GM12878 (cell line): ENCODE data around the gene UFD1. TPM values are rescaled to one million over a fixed set of nuclear protein-coding genes. Genes with fewer than 3 reads are reported as not detected.

Experiments used
- CTCF ChIP-seq, 3 experiments: IDR thresholded peaks in 2 of 3; conservative IDR thresholded peaks in 1 of 3; 2 replicates each; pipeline ENCODE4 v1.5.1; 2011; ENCODE audit warnings: low read depth in 3 of 3, low read length in 3 of 3, mild to moderate bottlenecking in 3 of 3, control low read depth in 2 of 3, moderate library complexity in 2 of 3, inconsistent platforms in 1 of 3, mixed read lengths in 1 of 3; ENCODE audit not compliant: control insufficient read depth in 2 of 3, insufficient read depth in 1 of 3; ENCODE audit errors: extremely low read depth in 1 of 3
- EED ChIP-seq: sonication (generic); IDR thresholded peaks from 2 replicates; pipeline ENCODE4 v1.6.1; 2016; ENCODE audit warnings: antibody characterized with exemption, low read depth
- ESRRA ChIP-seq: IDR thresholded peaks from 2 replicates; pipeline ENCODE4 v1.6.1; 2012; ENCODE audit warnings: mild to moderate bottlenecking, low read length, improper control_type of control experiment
- EZH2 ChIP-seq: IDR thresholded peaks from 2 replicates; pipeline ENCODE4 v1.6.1; 2012; ENCODE audit warnings: low read depth, mild to moderate bottlenecking, control low read depth, inconsistent platforms, low read length, borderline replicate concordance; ENCODE audit not compliant: control insufficient read depth
- SRF ChIP-seq, 2 experiments: IDR thresholded peaks; 2 replicates each; pipeline ENCODE4 v1.6.1; 2011; ENCODE audit warnings: low read depth in 2 of 2, low read length in 2 of 2, mild to moderate bottlenecking in 1 of 2, moderate library complexity in 1 of 2
- ZBED1 ChIP-seq: IDR thresholded peaks from 2 replicates; pipeline ENCODE4 v1.6.1; 2016; ENCODE audit warnings: borderline replicate concordance
- polyA plus RNA-seq, 11 experiments: library from polyadenylated mRNA; depleted of rRNA in 4 of 11; unstranded in 6 of 11; stranded (reverse) in 5 of 11; fragments of >200 nt; fragmentation: Nextera tagmentation in 4 of 11; fragmentation: Illumina TruSeq in 1 of 11; extraction: Ambion mirVana in 4 of 11; extraction: Trizol in 1 of 11; gene quantifications; 1 replicate in 1 of 11; 2 replicates in 10 of 11; pipeline versions ENCODE4 v1.2.1 to v1.2.3, GENCODE V29; 2011 to 2016; ENCODE audit warnings: inconsistent platforms in 2 of 11, missing spikeins in 2 of 11, low read depth in 1 of 11
- total RNA-seq, 4 experiments: library from RNA; depleted of rRNA in 3 of 4; stranded (reverse); fragments of >200 nt in 3 of 4; fragmentation: Illumina TruSeq in 1 of 4; extraction: Trizol in 1 of 4; gene quantifications; 2 replicates each; pipeline versions ENCODE4 v1.2.1 to v1.2.3, GENCODE V29; 2013 to 2021
- TF ChIP-seq, protein P1 (sequence below): fragments of 450-650 bp; IDR thresholded peaks from 2 replicates; pipeline ENCODE4 v1.6.1; 2017; ENCODE audit warnings: mild to moderate bottlenecking, moderate library complexity

UFD1 gene
- total and polyA plus RNA-seq, 10 of the 15 experiments (the other 5 are each of a cell fraction or from before 2014, with no cell fraction given), result 67.2 to 143 (median 117) TPM

DNA sequence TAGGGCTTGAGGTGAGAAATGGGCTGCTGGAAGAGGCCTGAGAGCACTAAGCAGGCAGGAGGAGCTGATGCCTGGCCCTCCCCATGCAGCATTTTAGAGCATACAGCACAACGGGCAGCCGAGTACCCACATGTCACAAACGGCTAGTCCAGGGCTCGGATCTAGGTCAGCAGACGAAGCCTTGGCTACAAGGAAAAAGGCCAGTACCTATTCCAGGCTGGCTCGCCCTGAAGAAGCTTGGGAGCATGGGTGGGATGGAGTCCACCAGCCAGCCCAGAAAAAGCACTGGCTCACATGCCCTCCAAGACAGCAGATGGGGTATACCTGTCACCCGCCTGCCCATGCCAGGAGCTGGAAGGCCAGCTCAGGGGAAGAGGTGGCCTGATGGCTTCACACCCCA, 9.6 kb downstream of the UFD1 start (continued):
- TF ChIP-seq, protein P1, sequence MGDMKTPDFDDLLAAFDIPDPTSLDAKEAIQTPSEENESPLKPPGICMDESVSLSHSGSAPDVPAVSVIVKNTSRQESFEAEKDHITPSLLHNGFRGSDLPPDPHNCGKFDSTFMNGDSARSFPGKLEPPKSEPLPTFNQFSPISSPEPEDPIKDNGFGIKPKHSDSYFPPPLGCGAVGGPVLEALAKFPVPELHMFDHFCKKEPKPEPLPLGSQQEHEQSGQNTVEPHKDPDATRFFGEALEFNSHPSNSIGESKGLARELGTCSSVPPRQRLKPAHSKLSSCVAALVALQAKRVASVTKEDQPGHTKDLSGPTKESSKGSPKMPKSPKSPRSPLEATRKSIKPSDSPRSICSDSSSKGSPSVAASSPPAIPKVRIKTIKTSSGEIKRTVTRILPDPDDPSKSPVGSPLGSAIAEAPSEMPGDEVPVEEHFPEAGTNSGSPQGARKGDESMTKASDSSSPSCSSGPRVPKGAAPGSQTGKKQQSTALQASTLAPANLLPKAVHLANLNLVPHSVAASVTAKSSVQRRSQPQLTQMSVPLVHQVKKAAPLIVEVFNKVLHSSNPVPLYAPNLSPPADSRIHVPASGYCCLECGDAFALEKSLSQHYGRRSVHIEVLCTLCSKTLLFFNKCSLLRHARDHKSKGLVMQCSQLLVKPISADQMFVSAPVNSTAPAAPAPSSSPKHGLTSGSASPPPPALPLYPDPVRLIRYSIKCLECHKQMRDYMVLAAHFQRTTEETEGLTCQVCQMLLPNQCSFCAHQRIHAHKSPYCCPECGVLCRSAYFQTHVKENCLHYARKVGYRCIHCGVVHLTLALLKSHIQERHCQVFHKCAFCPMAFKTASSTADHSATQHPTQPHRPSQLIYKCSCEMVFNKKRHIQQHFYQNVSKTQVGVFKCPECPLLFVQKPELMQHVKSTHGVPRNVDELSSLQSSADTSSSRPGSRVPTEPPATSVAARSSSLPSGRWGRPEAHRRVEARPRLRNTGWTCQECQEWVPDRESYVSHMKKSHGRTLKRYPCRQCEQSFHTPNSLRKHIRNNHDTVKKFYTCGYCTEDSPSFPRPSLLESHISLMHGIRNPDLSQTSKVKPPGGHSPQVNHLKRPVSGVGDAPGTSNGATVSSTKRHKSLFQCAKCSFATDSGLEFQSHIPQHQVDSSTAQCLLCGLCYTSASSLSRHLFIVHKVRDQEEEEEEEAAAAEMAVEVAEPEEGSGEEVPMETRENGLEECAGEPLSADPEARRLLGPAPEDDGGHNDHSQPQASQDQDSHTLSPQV, result no peak
- TF ChIP-seq CTCF (IDR thresholded peaks at IDR 0.05 in 2 of 3, conservative IDR thresholded peaks at IDR 0.05 in 1 of 3; ENCODE audit: control insufficient read depth in 2 of 3, extremely low read depth in 1 of 3, insufficient read depth in 1 of 3, low read depth in 3 of 3, low read length in 3 of 3) (no peak), SRF (IDR thresholded peaks at IDR 0.05; ENCODE audit: low read depth in 2 of 2, low read length in 2 of 2) (no peak), EED (no peak), EZH2 (no peak), ZBED1 (no peak), ESRRA (no peak)
